Activated CD4-positive, alpha-beta T cell treated with anti-CD3 and anti-CD28 coated beads for 24 hours (primary cell): ENCODE measurements around the gene NMUR1.
A peak's percentile ranks its signal among the peaks of the same experiment; 100 is the strongest.

ENCODE experiments used
- DNase-seq, 2 donors: peaks; one replicate each; pipeline ENCODE4 v3.0.0-alpha.2; 2020; ENCODE audit warnings: low read depth in 2 of 2

NMUR1 gene

DNA sequence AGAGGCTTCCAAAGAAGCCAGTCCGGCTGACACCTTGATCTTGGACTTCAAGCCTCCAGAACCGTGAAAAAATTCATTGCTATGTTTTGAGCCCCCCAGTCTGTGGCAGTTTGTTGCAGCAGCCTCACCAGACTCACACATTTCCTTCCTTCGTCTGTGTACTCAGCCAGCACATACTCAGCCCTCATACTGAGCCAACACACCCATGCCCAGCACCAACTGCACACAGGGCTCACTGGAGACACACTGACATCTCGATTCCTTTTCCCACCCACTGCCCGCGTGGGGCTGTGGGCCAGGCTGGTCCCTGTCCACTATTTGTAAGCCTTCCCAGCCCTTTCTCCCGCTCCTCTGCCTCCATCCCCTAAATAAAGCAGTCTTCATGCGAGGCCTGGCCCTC is 24.1 kb upstream of the NMUR1 start:
- no peak for DNase-seq

DNA sequence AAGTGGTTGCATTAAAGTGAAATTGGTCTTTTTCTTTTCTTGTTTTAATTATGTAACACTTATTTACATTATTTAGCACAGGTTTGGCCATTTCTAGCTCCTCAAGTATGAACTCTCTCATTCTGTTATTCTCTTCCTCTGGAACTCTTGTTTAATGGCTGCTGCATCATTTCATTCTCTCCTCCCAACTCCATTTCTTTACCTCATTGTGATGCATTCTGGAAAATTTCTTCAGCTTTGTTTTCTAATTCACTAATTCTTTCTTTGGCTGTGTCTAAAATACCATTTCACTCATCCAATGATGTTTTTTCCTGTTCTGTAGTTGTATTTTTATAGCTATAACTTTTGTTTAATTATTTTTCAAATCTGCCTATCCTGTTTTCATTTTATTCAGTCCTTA is 22.5 kb upstream of the NMUR1 start:
- no peak for DNase-seq

DNA sequence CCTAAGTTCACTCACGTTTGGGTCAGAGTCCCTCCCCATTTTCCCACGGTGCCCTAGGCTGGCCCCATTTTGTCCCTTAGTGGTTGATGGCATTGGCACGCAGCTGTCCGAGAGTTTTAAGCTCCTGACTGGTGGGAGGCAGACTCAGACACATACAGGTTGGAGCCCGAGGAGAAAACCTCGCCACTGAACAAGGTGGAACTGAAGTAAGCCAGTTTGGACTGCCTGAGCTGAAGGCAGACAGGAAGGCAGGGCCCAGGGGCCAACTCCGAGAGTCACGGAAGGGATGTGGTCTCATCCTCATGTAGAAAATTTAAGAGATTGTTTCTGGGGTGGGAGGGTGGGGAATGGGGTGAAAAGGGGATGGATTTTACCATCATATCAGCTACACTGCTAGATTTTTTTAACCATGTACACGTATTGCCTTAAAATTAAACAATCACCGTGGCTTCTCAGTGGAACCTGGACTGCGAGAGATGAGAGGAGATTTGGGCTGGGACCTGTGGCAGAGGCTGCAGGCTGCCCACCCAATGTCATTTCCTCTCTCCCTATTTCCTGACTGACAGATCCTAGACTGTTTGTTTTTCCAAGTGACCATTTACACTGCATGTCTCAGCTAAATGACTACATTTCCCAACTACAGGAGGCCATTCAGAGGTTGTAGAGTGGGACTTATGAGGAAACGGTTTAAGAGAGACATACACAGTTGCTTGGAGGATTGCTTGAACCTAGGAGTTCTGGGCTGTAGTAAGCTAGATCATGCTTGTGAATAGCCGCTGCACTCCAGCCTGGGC is 19.4 kb upstream of the NMUR1 start:
- no peak for DNase-seq

DNA sequence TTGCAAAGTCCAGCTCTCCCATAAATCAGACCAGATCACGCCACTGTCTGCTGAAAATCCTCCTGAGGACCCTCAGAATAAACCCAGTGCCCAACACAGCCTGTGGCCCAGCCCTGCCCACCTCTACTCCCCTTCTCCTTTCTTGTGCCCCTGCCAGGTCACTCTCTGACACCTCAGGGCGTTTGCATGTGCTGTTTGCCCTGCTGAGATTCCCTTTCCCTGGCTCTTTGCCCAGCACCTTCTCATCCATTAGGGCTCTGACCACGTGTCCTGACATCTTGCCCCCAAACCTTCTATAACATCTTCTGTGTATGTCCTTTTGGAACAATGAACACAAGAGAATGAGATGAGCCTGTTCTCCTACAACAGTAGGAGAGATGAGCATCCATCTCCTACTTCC is 18.5 kb upstream of the NMUR1 start:
- no peak for DNase-seq

DNA sequence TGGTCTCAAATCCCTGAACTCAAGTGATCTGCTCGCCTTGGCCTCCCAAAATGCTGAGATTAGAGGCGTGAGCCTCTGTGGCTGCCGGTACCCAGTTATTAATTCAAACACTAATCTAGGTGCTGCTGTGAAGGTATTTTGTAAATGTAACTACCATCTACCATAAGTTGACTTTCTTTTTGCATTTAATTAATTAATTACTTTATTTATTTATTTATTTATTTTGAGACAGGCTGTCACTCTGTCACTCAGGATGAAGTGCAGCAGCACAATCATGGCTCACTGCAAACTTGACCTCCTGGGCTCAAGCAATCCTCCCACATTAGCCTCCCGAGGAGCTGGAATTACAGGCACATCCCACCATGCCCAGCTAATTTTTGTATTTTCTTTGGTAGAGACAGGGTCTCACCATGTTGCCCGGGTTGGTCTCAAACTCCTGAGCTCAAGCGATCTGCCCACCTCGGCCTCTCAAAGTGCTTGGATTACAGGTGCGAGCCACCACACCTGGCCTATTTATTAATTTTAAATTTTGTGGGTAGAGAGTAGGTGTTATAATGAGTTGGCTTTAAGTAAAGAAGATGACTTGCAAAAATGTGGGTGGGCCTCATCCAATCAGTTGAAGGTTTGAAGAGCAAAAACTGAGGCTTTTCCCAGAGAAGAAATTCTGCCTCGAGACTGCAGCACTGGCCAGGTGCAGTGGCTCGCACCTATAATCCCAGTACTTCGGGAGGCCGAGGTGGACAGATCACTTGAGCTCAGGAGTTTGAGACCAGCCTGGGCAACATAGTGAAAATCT is 17.3 kb upstream of the NMUR1 start:
- DNase-seq: no peak

DNA sequence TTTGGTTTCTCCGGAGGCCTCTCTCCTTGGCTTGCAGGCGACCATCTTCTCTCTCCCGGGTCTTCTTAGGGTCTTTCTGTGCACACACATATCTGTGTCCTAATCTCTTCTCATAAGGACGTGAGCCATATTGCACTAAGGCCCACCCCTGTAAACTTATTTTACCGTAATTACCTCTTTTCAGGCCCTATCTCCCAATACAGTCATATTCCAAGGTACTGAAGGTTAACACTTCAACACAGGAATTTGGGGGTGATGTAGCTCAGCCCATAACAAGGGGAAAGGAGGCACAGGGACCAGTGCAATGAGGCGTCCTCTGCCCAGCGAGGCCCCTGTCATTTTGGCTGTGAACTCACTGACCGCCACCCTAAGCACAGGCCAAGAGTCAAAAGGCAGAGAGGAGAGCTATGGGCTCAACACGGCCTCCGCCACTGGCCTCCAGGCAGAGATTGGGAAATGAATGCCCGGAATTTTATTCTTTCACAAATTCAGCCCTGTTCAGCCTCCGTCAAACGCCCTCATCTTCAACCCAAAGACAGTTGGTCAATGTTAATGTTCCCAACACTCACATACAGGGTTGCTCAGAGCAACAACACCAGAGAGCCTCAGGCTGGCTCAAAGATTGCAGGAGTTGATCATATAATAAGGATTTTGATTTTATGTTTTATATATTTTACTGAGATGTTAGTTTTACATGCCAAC is 15.9 kb upstream of the NMUR1 start:
- DNase-seq: no peak

DNA sequence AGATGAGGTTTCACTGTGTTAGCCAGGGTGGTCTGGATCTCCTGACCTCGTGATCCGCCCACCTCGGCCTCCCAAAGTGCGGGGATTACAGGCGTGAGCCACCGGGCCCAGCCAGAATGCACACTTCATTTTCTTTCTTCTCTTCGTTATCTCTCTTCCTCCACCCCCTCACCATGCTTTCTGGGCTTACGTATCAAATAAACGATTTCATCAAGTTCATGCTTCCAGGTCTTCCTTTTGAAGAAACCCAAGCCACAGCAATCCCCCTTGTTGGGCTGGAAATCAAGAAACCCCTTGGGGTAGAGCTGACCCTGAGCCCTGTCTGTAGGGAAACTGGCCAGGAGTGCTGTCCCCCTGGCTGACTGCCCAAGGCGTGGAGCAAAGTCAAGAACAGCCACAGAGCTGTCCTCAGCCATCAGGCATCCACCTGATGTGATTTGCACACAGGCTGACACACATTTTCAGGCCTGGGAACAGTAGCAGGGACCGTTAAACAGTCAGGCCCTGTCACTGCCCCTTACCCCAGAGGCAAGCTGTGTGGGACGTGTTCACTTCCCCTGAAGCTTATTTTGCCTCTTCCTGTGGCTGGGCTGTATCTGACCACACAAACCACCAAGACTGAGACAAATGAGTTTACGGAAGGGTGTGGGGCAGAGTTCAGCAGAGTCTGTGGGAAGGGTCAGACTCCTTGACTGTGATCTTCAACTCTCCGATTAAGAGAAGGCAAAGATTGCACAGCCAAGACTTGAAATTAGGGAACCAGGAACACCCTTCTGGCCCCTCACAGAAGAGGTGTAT is 15.1 kb upstream of the NMUR1 start:
- peak; percentile 28 to 33 for DNase-seq

DNA sequence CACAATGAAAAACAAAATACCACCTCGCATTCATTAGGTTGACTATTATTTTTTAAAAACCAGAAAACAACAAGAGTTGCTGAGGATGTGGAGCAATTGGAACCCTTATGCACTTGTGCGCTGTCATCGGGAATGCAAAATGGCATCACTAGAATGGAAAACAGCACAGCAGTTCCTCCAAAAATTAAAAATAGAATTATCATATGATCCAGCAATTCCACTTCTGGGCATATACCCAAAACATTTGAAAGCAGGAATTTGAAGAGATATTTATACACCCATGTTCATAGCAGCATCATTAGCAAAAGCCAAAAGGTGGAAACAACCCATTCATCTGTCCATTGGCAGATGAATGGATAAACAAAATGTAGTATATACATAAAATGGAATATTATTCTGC is 11.9 kb upstream of the NMUR1 start:
- no peak for DNase-seq

DNA sequence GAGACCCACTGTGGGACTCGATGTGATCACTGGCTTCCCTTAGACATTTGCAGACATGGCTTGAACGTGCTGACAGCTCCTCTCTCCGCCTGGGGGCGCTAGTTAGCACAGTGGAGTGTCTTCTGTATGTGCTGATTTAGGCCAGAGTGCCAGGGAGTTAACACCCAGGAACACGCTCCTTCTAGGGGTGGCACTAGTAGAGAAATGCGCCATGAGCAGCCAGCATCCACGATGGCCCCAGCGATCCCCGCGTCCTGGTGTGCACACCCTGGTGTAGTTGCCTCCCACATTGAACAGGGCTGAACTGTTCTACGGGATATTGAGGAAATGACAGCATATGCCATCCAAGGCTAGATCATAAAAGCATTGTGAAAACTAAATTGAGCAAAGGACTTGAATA is 11.4 kb upstream of the NMUR1 start:
- DNase-seq: no peak

DNA sequence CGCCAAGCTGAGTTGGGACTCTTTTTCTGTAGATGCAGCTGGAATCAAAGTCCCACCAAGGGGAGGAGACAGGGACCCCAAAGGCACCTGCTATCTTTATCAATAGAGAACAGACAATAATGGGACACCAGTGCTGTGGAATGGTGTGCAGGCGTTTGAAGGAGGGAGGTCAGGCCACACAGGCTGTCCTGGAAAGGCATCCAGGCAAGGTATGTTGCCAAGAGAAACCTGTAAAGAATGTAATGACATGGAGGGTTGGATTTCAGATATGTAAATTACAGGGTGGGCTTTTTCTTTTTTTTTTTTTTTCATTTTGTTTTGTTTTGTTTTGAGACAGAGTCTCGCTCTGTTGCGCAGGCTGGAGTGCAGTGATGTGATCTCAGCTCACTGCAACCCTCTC is 9.7 kb upstream of the NMUR1 start:
- no peak for DNase-seq

DNA sequence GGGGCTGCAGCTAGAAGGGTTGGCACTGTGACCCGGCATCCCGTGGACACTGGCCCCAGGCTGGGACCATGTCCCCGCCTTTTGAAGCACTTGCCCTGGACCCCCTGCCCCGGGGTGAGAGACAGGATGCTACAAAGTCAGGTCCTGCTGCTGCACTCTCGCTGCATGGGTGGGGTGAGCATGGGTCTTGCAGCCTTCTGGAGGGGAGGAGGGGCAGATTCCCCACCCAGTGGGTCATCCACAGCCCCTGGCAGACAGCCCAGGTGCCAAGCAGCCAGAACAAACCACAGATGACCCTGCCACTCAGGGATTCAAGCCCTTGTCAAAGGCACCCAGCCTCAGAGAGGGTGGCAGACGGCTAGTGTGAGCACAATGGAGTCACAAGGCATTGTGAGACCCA is 5.7 kb upstream of the NMUR1 start:
- no peak for DNase-seq

DNA sequence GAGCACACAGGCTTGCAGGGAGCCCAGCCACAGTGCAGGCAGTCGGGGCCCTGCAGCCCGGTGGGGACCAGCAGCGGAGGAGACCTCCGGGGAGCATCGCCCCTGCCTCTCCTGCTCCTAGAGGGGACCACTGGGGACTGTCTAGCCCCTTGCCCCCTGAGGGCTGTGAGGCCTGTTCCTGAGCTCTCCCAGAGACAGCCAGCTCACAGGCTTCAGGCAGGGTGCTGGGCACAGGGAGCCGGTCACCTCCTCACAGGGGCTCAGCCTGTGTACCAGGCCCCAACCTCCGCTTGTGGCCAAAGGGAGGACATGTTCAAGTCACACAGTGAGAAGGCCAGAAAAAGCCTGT is 3.5 kb upstream of the NMUR1 start:
- no peak for DNase-seq

DNA sequence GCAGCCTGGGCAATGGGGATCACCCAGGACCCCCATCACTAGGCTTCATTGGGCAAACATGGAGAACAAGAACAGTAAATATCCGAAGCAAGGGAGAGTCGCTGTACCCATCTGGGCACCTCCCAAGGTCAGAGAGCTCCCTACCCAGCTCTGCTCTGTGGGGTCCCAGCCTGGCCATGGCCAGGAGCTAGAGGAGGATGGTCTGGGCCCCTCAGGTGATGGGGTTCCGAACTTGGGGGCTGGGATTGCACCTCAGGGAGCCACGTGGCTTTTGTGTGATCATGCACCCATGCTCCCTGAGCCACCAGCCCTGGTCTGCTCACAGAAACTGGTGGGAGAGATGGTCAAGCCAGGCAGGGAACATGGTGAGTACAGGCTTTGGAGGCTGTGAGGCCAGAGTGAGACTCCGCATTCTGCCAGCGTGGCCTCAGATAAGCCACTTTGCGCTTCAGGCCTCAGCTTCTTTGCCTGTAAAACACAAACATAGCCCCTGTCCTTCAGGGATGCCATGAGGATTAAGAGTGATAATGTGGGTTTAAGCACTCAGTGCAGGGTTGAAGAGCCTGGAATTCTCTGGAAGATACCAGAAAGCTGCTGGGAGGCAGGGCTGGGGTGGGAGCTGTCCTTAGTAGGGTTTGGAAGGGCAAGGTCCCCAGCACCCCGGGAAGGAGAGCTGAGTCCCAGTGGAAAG is 3.0 kb upstream of the NMUR1 start:
- no peak for DNase-seq

DNA sequence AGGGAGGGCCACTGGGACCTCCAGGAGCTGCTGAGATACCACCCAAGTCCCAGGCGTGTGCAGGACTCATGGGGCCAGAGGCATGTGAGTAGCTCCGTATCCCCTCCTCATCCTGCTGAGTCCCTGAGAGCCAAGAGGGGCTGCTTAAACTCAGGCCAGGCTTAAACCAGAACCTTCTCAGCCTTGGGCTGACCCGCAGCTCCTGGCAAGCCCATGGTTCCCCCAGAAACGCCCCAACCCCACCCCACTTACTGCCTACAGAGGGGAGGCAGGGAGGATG is 2.5 kb upstream of the NMUR1 start:
- DNase-seq: no peak

DNA sequence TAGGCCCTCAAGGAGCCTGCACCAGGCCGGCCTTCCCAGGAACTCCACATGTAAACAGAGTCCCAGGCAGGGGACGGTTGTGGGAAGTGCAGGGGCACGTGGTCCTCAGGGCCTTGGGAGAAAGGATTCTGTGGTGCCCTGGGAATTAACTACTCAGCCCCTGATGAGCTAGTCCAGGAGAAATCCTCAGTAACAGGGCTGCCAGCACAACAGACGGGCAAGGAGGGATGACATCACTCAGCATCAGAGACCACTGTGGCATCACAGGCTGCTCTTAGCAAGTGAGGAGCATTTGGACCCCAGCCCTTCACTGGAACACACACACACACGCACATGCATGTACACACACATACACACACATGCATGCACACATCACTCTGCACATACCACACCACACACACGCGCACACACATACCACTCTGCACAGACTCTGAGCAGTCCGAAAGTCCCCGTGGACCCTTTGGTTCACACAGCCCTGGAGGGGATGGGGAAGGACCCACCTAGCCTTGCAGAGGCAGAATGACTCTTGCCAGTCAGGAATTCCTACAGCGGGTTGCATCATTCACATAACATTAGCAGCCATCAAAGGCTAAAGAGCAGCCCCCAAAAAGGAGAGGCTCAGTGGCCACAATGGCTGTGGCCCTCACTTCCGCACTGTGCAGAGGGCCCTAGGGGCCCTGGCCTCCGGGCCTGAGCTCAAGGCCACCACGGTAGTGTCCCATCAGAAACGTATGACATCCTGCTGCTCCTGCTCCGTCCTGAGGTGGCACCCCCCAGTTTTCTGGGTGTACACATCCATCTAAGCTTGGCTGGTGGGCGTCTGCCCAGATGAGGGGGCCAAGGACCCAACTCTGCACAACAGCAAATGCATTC is 1.9 kb upstream of the NMUR1 start:
- DNase-seq: no peak

DNA sequence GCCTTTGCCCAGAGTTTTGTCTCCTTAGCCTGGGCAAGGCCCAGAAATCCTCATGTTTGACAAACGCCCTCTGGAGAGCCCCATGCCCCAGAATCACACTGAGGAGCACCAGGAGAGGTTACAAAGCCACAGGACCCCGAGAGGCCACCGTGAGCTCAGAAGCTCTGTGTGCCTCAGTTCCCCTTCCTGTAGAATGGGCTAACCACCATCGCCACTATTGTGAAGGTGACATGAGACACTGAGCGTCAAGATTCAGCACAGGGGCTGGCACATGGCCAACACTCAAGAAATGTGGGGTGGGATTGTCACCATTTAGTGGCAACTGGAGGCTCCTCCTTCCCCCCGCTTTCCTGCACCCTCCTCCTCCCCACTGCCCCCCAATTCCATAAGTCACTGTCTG is 1.2 kb upstream of the NMUR1 start:
- DNase-seq: no peak

DNA sequence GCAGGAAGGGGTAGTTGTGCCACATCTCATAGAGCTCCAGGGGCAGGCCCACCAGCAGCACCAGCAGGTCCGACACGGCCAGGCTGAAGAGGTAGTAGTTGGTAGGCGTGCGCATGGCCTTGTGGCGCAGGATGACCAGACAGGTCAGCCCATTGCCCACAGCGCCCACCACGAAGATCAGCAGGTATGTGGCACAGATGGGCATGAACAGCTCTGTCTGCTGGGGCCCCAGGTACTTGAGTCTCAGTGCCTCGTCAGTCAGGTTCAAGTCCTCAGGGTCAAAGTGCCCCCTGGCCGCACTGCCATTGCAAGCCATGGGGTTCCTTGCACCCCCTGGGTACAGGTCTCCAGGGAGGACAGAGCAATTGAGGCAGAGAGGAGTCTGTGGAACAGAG is 1.6 kb downstream of the NMUR1 start:
- no peak for DNase-seq

DNA sequence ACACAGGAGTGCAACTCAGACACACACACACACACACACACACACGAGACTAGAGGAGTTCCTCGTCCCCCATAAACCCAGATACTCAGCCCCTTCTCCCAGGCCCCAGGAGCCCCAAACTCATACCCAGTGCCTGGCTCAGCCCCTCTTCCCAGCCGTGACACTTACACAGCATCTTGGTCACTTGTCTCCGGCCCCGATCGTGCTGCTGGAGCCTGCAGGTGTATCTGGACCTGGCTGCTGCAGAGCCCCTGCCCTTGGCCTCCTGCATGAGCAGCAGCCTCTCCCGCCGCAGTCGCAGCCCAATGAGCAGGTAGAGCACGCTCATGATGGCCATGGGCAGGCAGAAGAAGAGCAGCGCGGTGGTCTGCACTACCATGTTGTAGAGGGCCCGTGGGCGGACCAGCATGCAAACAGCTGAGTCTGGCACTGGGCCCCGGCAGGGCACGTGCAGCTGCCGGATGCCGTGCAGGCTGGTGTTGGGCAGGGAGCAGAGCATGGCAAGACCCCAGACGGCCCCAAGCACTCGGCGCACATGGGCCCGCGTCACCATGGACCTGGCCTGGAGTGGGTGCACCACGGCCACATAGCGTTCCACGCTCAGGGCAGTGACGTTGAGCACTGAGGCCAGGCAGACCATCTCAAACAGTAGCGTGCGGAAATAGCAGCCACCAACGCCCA is 2.1 kb downstream of the NMUR1 start:
- DNase-seq: no peak

DNA sequence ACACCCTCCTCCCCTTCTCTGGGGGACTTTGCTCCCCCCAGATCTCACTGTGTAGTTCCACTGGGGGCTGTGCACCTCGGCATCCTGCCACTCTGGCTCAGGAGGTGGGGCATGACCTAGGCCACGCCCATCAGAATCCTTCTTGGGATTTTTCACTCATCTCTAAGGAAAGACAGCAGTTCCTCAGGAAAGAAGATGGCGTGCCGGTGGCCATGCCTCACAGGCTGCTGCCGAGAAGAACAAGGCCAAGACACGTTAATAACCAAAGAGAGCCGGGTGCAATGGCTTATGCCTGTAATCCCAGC is 3.2 kb downstream of the NMUR1 start:
- no peak for DNase-seq

DNA sequence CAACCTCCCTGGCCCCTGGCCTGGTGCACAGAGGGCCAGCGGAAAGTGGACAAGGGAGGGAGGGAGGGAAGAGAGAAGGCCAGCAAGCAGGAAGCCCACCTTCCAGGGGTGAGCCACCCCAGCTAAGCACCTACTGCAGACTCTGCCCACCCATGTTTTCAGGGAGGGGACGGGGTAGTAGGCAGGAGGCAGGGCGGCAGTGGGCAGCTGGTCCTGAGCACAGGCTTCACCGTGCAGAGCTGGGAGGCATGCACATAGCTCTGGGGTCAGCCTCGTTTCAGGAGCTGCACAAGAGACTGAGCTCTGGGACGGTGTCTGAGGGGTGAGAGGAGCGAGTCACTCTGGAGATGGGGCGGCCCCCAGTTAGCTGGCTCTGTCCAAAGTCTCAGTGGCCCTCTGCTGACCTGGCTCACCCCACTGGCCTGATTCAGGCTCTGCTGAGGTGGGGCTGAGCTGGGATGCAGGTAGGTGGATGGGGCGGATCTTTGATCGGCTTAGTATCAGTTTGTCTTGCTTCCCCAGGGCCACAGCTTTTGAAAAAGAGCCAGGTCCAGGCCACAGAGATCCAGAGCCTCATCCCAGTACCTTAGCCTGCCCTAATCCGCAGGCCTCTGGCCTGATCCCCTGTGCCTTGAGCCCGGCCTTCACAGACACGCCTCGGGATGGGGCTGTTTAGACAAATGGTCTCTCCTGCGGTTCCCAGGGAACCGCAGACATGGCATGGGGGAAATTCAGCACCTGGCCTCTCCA is 3.7 kb downstream of the NMUR1 start:
- DNase-seq: no peak
